HG02884 (cell line): ENCODE results near the gene GATA2.

ENCODE experiments used
- ATAC-seq: cut with Tn5 transposase; IDR thresholded peaks from one replicate; pipeline ENCODE4 v1.9.1; 2021; ENCODE audit warnings: mild to moderate bottlenecking, moderate library complexity; ENCODE audit not compliant: unreplicated experiment

GATA2 gene

DNA sequence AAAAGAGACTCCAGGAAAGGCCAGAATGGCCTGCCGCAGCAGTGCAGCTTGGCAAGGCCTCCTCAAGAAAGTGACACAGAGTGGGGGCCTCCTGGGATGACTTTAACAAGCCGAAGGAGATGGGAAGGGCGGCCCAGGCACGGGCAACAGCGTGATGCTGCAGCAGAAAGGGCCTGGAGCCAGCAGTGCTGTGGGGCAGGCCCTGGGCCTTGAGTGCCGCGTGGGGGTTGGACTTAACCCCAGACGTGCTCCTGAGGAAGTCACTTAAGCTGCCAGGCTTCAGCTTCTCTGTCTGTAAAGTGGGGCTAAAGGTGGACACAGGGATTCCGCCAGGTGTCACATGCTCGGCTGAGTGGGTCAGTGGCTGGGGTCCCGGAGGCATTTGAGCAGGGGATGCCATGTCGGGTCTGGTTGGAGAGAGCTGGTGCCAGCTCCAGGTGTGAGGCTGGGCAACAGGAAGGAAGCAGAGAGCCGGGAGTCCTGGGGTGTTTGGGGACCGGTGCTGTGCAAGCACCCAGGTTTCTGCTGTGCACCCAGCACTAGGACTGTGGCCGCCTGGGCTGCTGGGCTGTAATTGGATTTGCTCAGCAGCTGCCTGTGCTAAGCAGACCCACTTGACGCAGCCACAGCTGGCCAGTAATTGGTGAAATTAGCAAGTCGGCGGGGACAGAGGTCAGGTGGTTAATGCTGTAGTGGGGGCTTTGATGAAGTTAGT is 34.1 kb downstream of the GATA2 start:
- no peak for ATAC-seq

GRCh38 chr3:128457937-128458336 is 35.1 kb downstream of the GATA2 start:
- ATAC-seq = no peak

- ATAC-seq = no peak
Measured at GRCh38 chr3:128456776-128457715, 36.0 kb downstream of the GATA2 start.

- ATAC-seq = no peak
Measured at GRCh38 chr3:128455786-128456748, 36.9 kb downstream of the GATA2 start.

DNA sequence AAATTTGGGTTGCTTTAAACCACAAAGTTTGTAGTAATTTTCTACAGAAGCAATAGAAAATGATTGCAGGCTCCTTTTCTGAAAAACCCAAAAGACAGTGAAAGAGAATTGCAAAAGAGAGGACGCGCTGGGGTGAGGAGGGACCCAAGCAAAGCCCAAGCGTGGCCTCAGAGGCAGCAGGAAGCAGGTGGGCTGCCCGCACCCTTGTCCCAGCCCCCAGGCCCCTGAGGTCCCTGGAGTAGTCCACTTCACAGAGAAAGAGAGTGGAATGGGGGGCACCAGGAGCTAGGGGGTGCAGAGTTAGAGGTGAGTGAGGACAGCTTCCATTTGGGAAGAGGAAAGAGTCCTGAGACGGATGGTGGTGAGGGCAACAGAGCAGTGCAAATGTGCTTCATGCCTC is 37.9 kb downstream of the GATA2 start:
- ATAC-seq = no peak

DNA sequence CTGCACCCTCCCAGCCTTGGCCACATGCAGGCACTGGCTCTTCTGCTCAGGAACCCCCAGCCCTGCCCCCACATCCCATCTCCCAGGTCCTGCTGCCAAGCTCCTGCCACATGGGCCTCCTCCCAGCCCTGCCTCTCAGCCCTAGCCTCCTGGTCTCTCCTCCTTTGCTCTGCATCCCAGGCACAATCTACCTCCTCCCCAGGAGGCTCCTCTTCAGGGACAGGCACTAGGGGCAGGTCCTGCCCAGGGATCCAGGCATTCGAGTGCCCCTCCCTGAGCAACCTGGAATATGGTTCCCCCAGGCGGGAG is 38.7 kb downstream of the GATA2 start:
- ATAC-seq = no peak

DNA sequence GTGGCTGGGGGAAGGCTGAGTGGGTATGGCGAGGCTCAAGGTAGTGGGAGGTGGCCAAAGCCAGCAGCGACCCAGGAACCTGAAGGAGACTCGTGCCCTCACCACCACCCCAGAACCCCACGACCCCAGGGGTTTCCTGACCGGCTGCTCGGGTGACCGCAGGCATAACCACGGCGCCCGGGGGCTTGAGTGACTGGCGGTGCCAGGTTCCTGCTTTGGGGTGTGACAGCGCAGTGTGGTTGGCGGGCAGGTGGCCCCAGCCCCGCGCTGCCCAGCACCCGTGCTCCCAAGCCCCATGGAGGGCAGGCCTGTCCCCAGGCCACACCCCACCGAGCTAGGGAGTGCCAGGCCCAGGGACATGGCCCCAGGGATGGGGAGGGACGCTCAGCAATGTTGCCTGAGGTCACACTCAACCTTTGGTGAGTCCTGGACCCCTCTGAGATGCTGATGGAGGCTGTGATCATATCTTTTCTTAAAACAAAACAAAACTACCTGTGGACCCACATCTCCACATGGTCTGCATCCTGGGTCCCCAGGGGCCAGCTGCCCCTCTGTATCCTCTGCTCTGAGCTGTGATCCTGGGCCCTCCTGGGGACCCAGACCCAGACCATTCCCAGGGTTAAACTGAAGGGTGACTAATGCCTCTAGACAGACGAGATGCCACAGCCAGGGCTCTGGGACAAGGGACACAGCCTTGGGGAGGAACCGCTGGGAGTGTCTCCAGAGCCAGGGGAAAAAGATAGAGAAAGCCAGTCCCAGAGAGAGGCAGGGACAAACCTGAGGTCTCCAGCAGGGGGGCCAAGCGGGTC is 39.3 kb downstream of the GATA2 start:
- ATAC-seq = no peak

DNA sequence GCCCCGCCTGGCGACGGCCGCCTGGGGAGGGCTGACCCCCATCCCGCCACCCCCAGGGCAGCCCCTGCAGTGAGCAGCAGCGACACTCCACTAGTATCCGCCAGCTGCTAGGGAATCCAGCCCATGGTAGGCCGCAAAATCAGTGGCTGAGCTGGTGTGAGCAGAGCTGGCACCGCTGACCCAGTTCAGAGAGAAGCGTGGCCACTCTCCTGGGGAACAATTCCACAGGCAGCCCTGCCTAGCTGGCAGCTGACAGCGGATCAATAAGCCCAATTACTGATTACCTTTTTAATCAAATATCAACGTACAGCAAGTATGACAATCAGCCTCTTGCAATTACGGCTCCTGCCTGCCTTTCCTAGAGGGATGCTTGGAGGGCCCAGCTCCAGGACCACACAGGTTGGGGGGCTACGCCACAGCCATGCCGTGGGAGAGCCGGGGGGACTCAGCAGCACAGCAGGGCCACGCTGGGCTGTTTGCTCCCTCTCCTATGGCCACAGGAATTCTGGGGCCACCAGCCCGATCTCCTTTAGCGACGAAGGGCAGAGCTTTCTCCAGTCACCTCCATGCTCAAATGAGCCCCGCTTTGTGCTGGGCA is 40.2 kb downstream of the GATA2 start:
- ATAC-seq = no peak

GRCh38 chr3:128452120-128452519 is 40.9 kb downstream of the GATA2 start:
- ATAC-seq = no peak

DNA sequence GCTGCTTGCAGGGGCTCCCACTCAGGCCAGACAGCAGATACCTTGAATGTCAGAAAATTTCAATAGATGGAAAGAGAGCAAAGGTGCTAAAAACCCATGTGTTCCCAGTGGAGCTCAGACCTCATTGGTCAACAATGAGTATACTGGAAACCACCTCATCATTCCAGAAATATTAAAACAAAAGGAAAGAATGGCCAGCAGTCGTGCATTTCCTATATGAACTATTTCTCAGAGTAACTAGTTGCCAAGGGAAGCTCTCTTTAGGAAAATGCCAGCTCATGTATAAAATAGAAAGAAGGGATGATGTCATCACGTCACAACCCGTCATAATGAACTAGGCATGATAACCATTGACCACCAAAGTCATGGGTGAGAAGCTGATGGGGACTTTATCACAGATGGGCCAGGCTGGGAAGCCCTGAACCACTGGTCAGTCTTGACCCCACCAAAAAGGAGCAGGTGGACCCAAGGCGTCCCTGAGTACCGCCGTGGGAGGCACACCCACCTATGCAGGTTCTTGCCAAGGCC is 43.8 kb downstream of the GATA2 start:
- ATAC-seq = no peak

GRCh38 chr3:128448491-128448890 is 44.5 kb downstream of the GATA2 start:
- no peak for ATAC-seq

- no peak for ATAC-seq
Measured at GRCh38 chr3:128447561-128448013, 45.4 kb downstream of the GATA2 start.

DNA sequence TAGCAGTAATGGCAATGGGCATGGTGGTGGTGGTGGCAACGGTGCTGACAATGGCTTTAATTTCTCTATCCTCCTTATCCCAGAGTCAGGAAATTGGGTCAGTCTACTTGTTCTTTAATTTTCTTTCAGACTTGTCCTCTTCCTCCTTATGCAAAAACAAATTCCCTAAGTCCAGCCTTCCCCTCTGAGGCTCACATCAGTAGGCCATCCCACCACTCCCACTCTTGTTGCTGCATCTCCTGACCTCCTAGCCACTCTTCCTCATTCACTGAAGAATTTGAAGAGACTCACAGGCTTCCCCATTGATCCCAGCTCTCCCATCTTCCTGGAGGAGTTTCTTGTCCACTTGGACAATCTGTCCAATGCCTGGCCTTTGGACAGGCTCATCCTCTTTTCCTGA is 46.2 kb downstream of the GATA2 start:
- ATAC-seq = no peak

GRCh38 chr3:128445357-128445756 is 47.6 kb downstream of the GATA2 start:
- ATAC-seq = no peak

DNA sequence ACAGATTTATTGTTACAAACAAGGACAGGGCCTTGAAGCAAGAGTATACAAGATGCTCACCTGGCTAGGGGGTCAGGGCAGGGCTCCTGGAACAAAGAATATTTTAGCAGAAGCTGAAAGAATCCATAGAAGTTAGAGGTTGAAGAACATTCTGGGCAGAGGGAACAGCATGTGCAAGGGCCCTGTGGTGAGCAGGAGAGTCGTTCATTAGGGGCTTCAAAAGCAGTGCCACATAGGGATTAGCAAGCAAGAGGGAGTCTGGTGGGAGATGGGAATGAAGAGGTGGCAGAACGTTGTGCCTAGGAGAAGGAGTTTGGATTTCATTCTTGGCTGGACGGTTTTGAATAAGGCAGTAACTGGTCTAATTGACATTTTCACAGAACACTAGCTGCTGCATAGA is 49.2 kb downstream of the GATA2 start:
- ATAC-seq = no peak

GRCh38 chr3:128442949-128443348 is 50.1 kb downstream of the GATA2 start:
- no peak for ATAC-seq

- no peak for ATAC-seq
Measured at GRCh38 chr3:128442070-128442469, 50.9 kb downstream of the GATA2 start.

DNA sequence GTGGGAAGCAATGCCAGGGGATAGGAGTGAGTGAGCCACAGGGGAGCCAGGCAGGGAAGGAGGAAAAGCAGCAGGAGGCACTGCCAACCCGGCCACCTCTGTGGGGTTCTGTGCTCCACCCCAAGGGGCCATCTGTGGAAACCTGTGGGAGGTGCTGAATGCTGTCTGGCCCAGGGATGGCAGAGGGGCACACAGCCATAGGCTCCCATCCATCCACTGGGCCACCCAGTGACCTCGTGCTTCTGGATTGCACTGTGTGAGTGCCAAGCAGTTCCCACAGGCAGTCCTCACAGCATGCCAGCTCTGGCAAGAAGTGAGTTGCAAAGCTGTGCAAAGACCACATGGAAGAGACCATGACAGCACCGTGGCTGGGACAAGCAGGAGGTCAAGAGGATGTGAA is 53.8 kb downstream of the GATA2 start:
- no peak for ATAC-seq

DNA sequence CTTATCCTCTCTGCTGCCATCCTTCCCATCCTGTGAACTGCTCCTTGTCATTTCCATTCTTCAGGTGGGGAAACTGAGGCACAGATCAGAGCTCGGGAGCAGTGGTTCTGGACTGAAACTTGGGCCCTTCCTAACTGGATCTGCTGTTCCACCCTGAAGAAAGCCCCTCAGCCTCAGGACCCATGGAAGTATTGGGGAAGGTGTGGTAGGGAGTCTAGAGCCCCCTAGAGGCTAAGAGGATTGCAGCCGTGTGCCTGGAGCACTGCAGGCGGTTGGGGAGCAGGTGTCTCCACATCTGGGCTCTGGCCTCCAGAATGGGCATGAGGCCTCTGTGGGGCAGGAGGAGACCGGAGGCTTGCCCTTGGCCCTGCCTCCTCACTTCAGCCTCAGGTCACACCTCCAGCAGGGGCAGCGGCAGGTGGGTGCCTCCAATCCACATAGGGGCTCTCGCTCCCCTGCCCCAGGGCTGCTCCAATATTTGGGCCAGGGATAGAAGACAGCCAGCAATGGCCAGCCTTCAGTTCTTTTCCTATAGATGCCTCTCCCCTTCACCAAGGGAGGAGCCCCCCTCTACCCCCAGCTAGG is 54.4 kb downstream of the GATA2 start:
- ATAC-seq = no peak
